Kidney epithelial cell (primary cell): ENCODE results near the gene IL1RAPL1. TPM values are rescaled to one million over a fixed set of nuclear protein-coding genes. Genes with fewer than 3 reads are reported as not detected.

Source experiments
- DNase-seq: peaks from one replicate; pipeline ENCODE4 v3.0.0-alpha.2; 2010; ENCODE audit warnings: low read depth
- H3K27me3 ChIP-seq: 2 replicates; pipeline ENCODE4 v1.6.0; 2011; ENCODE audit warnings: low read length; ENCODE audit not compliant: control insufficient read depth, insufficient read depth
- H3K36me3 ChIP-seq: 2 replicates; pipeline ENCODE4 v1.5.1; 2011; ENCODE audit warnings: low read length; ENCODE audit not compliant: control insufficient read depth, insufficient read depth
- H3K4me3 ChIP-seq: 2 replicates; pipeline ENCODE4 v1.5.1; 2011; ENCODE audit warnings: low read depth, mild to moderate bottlenecking, control low read depth, low read length
- total RNA-seq: library from RNA; depleted of rRNA; stranded (reverse); fragments of >200 nt; gene quantifications from 2 replicates; pipeline ENCODE4 v1.2.3, GENCODE V29; 2015
- TF ChIP-seq, protein P1 (sequence below): IDR thresholded peaks from 2 replicates; pipeline ENCODE4 v1.5.1; 2011; ENCODE audit warnings: mild to moderate bottlenecking, moderate library complexity, low read length, control low read depth, inconsistent platforms; ENCODE audit not compliant: insufficient read depth, poor library complexity, severe bottlenecking

Gene IL1RAPL1
- total RNA-seq, 1 donor from 2014 or later = not detected

DNA sequence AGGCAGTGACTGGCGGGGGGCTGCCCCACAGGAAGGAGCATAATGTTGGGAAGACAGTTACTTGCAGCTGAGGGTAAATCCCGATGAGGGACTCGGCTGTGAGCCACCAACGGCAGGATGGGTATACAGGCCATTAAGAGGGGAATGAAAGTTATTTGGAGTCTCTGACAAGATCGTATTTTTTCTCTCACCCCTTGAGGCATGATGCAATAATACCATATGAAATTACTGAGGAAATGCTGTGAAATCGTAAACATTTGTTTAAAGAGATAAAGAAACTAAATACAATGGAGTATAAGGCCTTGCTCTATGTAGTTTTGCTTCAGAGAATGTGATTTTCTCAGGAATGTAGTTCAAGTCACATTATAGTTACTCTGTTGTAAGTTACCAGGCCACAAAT lies 12.7 kb downstream of the IL1RAPL1 start:
- no peak overlapping the region for H3K4me3 ChIP-seq
- no peaks in the 10 kb centered on the region for H3K27me3 ChIP-seq
- TF ChIP-seq, protein P1, sequence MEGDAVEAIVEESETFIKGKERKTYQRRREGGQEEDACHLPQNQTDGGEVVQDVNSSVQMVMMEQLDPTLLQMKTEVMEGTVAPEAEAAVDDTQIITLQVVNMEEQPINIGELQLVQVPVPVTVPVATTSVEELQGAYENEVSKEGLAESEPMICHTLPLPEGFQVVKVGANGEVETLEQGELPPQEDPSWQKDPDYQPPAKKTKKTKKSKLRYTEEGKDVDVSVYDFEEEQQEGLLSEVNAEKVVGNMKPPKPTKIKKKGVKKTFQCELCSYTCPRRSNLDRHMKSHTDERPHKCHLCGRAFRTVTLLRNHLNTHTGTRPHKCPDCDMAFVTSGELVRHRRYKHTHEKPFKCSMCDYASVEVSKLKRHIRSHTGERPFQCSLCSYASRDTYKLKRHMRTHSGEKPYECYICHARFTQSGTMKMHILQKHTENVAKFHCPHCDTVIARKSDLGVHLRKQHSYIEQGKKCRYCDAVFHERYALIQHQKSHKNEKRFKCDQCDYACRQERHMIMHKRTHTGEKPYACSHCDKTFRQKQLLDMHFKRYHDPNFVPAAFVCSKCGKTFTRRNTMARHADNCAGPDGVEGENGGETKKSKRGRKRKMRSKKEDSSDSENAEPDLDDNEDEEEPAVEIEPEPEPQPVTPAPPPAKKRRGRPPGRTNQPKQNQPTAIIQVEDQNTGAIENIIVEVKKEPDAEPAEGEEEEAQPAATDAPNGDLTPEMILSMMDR = no peak
- no peaks in the 10 kb centered on the region for H3K36me3 ChIP-seq
- no peak for DNase-seq

DNA sequence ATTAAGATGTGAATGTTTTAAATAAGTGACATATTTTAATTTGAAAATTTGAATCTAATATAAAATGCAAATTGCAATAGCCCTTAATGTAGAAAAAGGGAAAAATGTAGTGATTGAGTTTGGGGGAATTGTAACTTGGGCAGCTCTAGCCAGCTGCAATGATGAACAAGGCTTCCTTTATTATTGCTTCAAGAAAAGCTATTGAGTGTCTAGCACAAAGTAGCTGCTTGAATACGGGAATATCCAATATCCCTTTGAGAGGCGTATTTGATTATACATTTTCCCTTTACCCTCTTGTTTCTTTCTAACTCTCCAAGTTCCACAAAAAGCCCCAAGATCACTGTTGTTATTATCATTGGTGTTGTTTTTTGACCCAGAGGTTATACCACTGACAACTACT lies 21.8 kb downstream of the IL1RAPL1 start:
- no peak for DNase-seq
- no peaks in the 10 kb centered on the region for H3K36me3 ChIP-seq
- TF ChIP-seq, protein P1 = no peak
- no peak overlapping the region for H3K4me3 ChIP-seq
- no peaks in the 10 kb centered on the region for H3K27me3 ChIP-seq

DNA sequence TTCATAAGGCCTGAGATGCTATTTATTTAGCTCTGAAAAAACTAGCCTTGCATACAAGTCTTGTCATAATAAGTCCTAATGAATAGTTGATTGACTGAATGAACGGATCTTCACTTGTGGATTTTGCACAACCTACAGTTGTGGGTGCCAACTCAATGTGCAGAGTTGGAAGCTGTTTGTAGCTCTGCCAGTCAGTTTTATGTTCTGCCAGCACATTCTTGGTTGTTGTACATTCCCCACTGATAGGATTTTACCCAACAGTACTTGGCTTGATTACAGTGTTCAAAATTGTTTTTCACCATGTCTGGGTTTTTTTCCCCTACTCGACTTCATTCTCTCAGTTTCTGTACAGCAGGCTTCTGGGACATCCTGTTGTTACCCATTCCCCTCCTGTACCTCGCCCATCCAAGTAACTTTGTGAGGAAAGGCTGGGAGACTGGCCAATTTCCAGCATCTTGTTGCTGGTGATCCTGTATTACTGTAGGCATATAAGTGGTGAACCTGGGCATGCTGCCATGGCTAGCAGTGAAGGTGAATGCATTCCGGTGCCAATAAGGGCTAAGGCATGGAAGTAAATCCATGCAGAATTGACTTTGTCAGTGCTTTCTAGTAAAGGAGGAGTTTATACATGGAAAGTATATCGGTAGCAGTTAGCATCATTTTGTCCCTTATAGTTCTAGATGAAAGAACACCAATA lies 22.8 kb downstream of the IL1RAPL1 start:
- H3K27me3 ChIP-seq = no peaks in the 10 kb centered on the region
- no peak for DNase-seq
- H3K4me3 ChIP-seq = no peak overlapping the region
- H3K36me3 ChIP-seq = no peaks in the 10 kb centered on the region
- TF ChIP-seq, protein P1 = no peak

DNA sequence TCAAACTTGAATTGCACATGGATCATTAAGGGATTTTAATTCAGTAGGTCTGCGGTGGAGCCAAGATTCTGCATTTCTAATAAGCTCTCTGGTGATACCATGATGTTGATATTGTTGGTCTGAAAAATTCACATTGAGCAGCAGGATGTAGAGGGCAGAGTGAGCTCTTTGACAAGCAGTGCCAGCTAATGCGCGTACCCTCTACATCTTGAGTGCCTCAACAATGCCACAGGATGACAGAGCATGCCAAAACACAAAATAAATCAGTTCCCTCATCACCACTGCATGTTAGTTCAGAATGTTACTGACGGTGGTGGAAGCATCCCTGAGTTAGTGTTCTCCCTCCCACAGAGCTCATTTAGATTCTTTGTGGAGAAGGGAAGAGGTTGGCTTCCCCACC lies 23.5 kb downstream of the IL1RAPL1 start:
- TF ChIP-seq, protein P1 = no peak
- DNase-seq = no peak
- no peaks in the 10 kb centered on the region for H3K27me3 ChIP-seq
- H3K4me3 ChIP-seq = no peak overlapping the region
- H3K36me3 ChIP-seq = no peaks in the 10 kb centered on the region

DNA sequence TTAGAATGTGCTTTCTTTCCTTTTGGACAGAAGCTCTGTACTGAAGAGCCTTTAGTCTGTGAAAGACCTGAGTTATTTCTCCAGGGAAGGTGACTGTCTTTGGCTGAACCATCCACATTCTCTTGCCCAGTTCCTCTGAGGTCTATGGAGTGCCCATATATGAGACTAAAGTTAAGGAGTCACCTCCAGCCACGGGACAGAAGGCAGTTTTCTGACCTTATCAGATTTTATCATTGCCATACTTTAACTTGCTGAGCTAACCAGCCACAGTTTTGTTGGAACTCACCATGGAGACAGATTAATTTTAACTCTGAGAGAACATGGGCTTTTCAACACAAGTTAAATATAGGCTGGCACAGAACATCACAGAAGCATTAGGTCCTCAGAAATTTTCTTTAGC lies 26.3 kb downstream of the IL1RAPL1 start:
- TF ChIP-seq, protein P1 = no peak
- no peaks in the 10 kb centered on the region for H3K27me3 ChIP-seq
- no peaks in the 10 kb centered on the region for H3K36me3 ChIP-seq
- H3K4me3 ChIP-seq = no peak overlapping the region
- DNase-seq = no peak

DNA sequence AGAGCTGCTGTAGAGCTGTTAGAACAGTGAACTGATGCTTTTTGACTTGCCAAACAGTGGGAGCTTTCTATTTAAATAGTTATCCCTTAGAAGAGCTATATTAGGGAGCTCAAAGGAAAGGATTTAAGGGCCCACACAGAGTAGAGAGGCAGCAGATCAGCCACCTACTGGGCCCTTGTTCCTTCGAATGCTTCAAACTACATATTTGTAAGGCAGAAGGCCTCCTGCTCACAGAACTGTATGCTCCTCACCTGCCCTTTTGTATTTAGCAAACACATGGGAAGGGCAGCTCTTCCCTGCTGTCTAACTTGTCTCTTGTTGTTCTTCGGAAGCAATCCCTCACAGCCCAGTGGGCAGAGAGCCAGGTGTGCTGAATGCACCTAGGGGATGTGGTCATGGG lies 38.0 kb downstream of the IL1RAPL1 start:
- Histone ChIP-seq H3K27me3 (no peaks in the 10 kb centered on the region), H3K4me3 (no peak overlapping the region), H3K36me3 (no peaks in the 10 kb centered on the region)
- TF ChIP-seq, protein P1 = no peak
- DNase-seq = no peak
